SK-N-SH treated with all-trans-retinoic acid at 6 μM for 48 hours (cell line): ENCODE results near the gene ABCB10.

Experiments
- ARNTL ChIP-seq: fragments of 450-650 bp; formaldehyde crosslinking; IDR thresholded peaks from 2 replicates; pipeline ENCODE4 v1.5.0; 2020; ENCODE audit warnings: low read depth, mild to moderate bottlenecking, moderate library complexity, borderline replicate concordance
- BACH2 ChIP-seq: fragments of 250-450 bp; sonication (Bioruptor Pico); IDR thresholded peaks from 2 replicates; pipeline ENCODE4 v1.9.0; 2021; ENCODE audit warnings: mild to moderate bottlenecking, borderline replicate concordance
- CREB5 ChIP-seq: fragments of 250-450 bp; sonication (Bioruptor Pico); IDR thresholded peaks from 2 replicates; pipeline ENCODE4 v1.5.1; 2020; ENCODE audit warnings: low read depth, mild to moderate bottlenecking, moderate library complexity
- CSDC2 ChIP-seq: fragments of 250-450 bp; sonication (Bioruptor Pico); IDR thresholded peaks from 2 replicates; pipeline ENCODE4 v1.5.0; 2020; ENCODE audit warnings: mild to moderate bottlenecking, moderate library complexity
- ESRRG ChIP-seq: fragments of 250-450 bp; sonication (Bioruptor Pico); IDR thresholded peaks from 2 replicates; pipeline ENCODE4 v1.6.1; 2021; ENCODE audit warnings: mild to moderate bottlenecking
- RARB ChIP-seq: fragments of 250-450 bp; sonication (Bioruptor Pico); IDR thresholded peaks from 2 replicates; pipeline ENCODE4 v1.8.0; 2021; ENCODE audit warnings: mild to moderate bottlenecking, moderate library complexity
- TOX ChIP-seq: fragments of 250-450 bp; sonication (Bioruptor Pico); IDR thresholded peaks from 2 replicates; pipeline ENCODE4 v1.8.0; 2021; ENCODE audit warnings: mild to moderate bottlenecking, moderate library complexity, borderline replicate concordance
- TSHZ2 ChIP-seq: fragments of 250-450 bp; sonication (Bioruptor Pico); IDR thresholded peaks from 2 replicates; pipeline ENCODE4 v1.5.0; 2020; ENCODE audit warnings: mild to moderate bottlenecking, moderate library complexity
- ZFP3 ChIP-seq: fragments of 250-450 bp; sonication (Bioruptor Pico); IDR thresholded peaks from 2 replicates; pipeline ENCODE4 v1.5.0; 2020; ENCODE audit warnings: mild to moderate bottlenecking, moderate library complexity
- ZFP30 ChIP-seq: fragments of 450-650 bp; formaldehyde crosslinking; IDR thresholded peaks from 2 replicates; pipeline ENCODE4 v1.5.0; 2022; ENCODE audit warnings: mild to moderate bottlenecking, moderate library complexity
- ZNF8 ChIP-seq: fragments of 450-650 bp; formaldehyde crosslinking; IDR thresholded peaks from 2 replicates; pipeline ENCODE4 v1.5.0; 2020; ENCODE audit warnings: mild to moderate bottlenecking, moderate library complexity
- TF ChIP-seq, protein P1 (sequence below): fragments of 250-450 bp; sonication (Bioruptor Pico); IDR thresholded peaks from 2 replicates; pipeline ENCODE4 v1.8.0; 2020; ENCODE audit warnings: mild to moderate bottlenecking, moderate library complexity, borderline replicate concordance

DNA sequence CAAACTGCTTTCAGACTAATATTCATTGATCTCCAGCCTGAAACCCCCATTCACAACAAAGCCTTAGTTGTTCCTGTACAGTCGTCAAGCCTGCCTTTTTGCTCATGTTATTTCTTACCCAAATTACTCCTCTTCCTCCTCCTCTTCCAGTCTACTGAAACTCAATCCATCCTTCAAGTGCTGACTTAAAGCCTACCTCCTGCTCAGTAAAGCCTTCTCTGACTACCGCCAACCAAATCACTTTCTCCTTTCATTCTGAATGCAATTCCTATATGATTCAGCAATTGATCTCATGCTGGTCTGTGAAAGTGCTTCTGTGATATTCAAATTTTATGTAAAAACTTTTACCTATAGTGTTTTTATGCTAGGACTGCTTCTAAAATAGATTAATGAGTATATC is 48.9 kb upstream of the ABCB10 start:
- no peak for TF ChIP-seq TOX (CRISPR knock-in tag)
- no peak for TF ChIP-seq ARNTL
- TF ChIP-seq ESRRG (CRISPR knock-in tag) = no peak
- TF ChIP-seq ZFP3 (CRISPR knock-in tag) = no peak
- TF ChIP-seq, protein P1, sequence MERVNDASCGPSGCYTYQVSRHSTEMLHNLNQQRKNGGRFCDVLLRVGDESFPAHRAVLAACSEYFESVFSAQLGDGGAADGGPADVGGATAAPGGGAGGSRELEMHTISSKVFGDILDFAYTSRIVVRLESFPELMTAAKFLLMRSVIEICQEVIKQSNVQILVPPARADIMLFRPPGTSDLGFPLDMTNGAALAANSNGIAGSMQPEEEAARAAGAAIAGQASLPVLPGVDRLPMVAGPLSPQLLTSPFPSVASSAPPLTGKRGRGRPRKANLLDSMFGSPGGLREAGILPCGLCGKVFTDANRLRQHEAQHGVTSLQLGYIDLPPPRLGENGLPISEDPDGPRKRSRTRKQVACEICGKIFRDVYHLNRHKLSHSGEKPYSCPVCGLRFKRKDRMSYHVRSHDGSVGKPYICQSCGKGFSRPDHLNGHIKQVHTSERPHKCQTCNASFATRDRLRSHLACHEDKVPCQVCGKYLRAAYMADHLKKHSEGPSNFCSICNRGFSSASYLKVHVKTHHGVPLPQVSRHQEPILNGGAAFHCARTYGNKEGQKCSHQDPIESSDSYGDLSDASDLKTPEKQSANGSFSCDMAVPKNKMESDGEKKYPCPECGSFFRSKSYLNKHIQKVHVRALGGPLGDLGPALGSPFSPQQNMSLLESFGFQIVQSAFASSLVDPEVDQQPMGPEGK (CRISPR knock-in tag) = no peak
- TF ChIP-seq CREB5 (CRISPR knock-in tag) = no peak
- no peak for TF ChIP-seq RARB (CRISPR knock-in tag)
- TF ChIP-seq BACH2 (CRISPR knock-in tag) = no peak
- no peak for TF ChIP-seq ZFP30 (CRISPR knock-in tag)
- no peak for TF ChIP-seq ZNF8 (CRISPR knock-in tag)
- no peak for TF ChIP-seq CSDC2 (CRISPR knock-in tag)
- no peak for TF ChIP-seq TSHZ2 (CRISPR knock-in tag)
